ENCODE data around the gene IL32. TPM values are rescaled to one million over a fixed set of nuclear protein-coding genes. Genes with fewer than 3 reads are reported as not detected.

Gene IL32
- total RNA-seq, 1 donor from 2014 or later = 773 TPM

DNA sequence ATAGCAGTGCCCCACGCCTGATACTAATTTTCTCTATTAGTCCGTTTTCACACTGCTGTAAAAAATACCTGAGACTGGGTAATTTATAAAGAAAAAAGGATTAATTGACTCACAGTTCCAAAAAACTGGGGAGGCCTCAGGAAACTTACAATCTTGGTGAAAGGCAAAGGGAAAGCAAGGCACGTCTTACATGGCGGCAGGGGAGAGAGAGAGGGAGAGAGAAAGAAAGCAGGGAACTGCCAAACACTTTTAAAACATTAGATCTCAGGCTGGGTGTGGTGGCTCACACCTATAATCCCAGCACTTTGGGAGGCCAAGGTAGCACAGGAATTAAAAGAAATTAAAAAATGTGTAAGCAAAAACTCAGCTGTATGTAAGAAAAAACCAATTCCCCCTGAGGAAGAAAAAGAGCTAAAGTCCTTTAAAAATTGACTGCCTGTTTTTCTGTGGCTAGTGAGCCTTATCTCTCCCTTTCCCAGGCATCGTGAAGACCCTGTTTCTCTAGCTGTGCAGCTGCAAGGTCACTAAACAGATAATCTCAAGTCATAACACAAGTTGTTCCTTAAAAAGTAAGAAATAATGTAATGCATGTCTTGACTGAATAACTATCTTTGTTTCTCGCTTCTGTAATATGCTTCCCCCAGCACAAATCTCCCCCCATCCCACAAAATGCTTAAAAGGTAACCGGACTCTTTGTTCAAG is 19.7 kb downstream of the IL32 start:
- Mint-ChIP-seq H3K9me3 (peaks cover 7% of the 10 kb centered on the region), H3K36me3 (ENCODE audit: low read depth) (peaks cover 21% of the 10 kb centered on the region), H3K27me3 (ENCODE audit: low read depth) (no peaks in the 10 kb centered on the region), H3K4me3 (ENCODE audit: low read depth) (peak overlapping the region; percentile 58), H3K4me1 (ENCODE audit: low read depth) (peaks cover 39% of the 10 kb centered on the region), H3K27ac (peak overlapping the region; percentile 64)
- DNase-seq (ENCODE audit: low spot score) = no peak
- intact Hi-C loops (cut with micrococcal nuclease) = no loop called here

DNA sequence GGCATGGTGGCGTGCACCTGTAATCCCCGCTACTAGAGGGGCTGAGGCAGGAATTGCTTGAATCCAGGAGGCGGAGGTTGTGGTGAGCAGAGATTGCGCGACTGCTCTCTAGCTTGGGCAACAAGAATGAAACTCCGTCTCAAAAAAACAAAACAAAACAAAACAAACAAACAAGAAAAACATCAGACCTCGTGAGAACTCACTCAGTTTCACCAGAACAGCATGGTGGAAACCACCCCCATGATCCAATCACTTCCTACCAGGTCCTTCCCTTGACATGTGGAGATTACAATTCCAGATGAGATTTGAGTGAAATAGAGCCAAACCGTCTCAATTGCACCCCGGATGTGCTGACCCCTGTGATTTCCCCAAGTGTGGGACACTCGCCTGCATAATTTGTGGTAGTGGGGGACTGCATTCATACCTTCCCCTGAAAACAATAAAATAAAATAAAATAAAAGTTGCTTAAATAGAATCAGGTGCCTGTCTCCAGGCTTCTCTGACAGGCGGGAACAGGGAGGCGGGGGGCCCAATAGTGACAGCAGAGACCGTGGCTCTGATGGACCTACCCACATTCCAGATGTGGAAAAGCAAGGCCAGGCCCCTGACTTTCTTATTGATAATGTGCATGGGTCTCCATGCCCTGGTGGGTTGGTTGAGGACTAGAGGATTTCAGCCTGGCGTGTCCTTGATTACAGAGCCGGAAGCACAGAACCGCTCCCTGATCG is 20.6 kb downstream of the IL32 start:
- intact Hi-C loops (cut with micrococcal nuclease) = no loop called here
- no peak for DNase-seq (ENCODE audit: low spot score)
- Mint-ChIP-seq H3K4me3 (ENCODE audit: low read depth) (peak overlapping the region; percentile 68), H3K27ac (peak overlapping the region; percentile 55), H3K9me3 (peaks cover 3% of the 10 kb centered on the region), H3K36me3 (ENCODE audit: low read depth) (peaks cover 12% of the 10 kb centered on the region), H3K4me1 (ENCODE audit: low read depth) (peaks cover 37% of the 10 kb centered on the region), H3K27me3 (ENCODE audit: low read depth) (no peaks in the 10 kb centered on the region)

DNA sequence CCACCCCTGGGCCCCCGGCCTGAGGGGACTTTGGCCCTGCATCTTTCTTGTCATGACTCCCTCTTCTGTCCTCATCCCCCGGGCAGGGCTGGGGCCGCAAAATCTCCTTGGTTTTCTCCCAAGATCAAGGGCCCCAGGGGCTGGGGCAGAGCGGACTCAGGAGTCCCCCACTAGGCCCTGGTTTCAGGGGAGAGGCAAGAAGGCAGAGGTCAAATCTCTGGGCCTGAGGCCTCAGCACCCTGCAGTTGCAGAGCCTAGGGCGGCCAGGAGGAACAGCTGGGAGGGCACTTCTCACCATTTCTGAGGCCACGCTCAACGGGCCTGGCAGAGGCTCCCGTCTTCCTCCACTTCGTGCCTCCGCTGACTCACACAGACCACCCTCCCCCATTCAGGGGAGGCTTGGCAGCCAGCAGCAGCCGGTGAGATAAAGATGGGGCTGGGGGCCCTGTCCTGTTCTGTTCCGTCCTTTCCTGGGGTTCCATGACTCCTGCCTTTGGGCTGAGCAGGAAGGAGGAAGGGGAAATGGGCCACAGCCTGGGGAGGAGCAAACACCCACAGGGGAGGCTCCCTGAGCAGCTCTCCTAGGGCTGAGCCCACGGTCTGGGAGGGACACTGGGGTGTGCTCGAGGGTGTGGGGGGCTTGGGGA is 21.3 kb downstream of the IL32 start:
- Mint-ChIP-seq H3K4me3 (ENCODE audit: low read depth) (peak overlapping the region; percentile 68), H3K27ac (peak overlapping the region; percentile 46), H3K9me3 (no peaks in the 10 kb centered on the region), H3K36me3 (ENCODE audit: low read depth) (peaks cover 9% of the 10 kb centered on the region), H3K27me3 (ENCODE audit: low read depth) (no peaks in the 10 kb centered on the region), H3K4me1 (ENCODE audit: low read depth) (peaks cover 37% of the 10 kb centered on the region)
- DNase-seq (ENCODE audit: low spot score) = no peak
- intact Hi-C loops (cut with micrococcal nuclease) = no loop called here

DNA sequence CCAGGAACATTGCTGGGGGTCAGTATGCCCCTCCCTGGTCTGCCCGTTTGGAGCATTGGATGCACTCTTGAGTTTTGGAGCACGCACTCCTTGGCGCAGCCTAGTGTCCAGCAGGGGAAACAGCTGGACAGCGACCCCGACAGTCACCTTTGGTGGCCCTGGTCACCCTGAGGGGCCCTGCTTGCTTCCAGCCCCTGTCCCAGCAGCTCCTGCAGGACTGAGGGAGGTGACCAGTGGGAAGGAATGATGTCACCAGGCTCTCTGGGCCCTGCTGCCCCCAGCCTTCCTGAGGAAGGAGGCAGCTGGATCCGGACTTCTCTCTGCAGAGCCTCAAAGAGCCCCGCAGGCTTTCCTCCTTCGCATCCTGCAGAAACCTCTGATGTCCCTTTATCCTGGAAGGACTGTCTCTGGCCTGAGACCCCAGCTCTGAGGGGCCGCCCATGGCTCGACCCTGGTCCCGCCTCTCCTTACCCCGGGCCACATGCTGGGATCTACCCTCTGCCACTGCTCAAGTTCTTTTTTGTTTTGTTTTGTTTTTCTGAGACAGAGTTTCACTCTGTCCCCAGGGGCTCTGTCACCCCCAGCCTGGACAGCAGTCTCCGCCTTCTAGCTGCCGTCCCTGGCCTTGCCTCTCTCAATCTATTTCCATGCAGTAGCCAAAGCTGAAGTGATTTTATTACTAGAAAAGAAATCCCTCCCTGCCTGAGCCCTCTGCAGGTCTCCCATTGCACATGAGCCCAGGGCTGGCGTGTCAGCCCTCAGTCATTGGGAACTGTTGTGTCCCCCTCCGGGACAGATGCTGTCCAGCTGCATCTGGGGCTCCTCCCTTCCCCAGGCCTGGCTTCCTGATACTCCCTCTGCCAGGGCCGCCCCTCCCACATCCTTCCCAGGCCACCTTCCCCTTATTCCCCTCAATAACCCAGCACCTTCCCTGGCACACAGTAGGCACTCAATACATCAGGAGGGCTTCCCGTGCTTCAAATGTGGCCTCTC is 22.1 kb downstream of the IL32 start:
- DNase-seq (ENCODE audit: low spot score) = no peak
- Mint-ChIP-seq H3K36me3 (ENCODE audit: low read depth) (peaks cover 9% of the 10 kb centered on the region), H3K4me3 (ENCODE audit: low read depth) (peak overlapping the region; percentile 68), H3K4me1 (ENCODE audit: low read depth) (peaks cover 36% of the 10 kb centered on the region), H3K9me3 (no peaks in the 10 kb centered on the region), H3K27ac (peak overlapping the region; percentile 67), H3K27me3 (ENCODE audit: low read depth) (no peaks in the 10 kb centered on the region)
- intact Hi-C loops (cut with micrococcal nuclease) = no loop called here

DNA sequence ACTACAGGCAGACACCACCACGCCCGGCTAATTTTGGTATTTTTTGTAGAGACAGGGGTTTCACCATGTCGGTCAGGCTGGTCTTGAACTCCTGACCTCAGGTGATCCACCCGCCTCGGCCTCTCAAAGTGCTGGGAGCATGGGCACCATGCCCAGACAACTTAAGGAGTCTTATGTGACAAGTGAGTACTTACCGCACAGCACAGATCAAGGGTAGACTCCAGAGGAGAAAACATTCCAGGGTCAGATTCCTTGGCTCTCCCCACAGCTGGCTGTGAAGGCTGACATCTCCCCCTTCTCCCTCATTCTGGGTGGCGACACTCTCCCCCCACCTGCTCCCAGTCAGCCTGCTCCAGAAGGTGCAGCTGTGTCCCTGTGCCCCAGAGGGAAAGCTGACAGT is 23.0 kb downstream of the IL32 start:
- Mint-ChIP-seq H3K27me3 (ENCODE audit: low read depth) (no peaks in the 10 kb centered on the region), H3K4me1 (ENCODE audit: low read depth) (peaks cover 35% of the 10 kb centered on the region), H3K4me3 (ENCODE audit: low read depth) (no peak overlapping the region), H3K36me3 (ENCODE audit: low read depth) (peaks cover 6% of the 10 kb centered on the region), H3K27ac (no peak overlapping the region), H3K9me3 (no peaks in the 10 kb centered on the region)
- intact Hi-C loops (cut with micrococcal nuclease) = no loop called here
- DNase-seq (ENCODE audit: low spot score) = no peak

DNA sequence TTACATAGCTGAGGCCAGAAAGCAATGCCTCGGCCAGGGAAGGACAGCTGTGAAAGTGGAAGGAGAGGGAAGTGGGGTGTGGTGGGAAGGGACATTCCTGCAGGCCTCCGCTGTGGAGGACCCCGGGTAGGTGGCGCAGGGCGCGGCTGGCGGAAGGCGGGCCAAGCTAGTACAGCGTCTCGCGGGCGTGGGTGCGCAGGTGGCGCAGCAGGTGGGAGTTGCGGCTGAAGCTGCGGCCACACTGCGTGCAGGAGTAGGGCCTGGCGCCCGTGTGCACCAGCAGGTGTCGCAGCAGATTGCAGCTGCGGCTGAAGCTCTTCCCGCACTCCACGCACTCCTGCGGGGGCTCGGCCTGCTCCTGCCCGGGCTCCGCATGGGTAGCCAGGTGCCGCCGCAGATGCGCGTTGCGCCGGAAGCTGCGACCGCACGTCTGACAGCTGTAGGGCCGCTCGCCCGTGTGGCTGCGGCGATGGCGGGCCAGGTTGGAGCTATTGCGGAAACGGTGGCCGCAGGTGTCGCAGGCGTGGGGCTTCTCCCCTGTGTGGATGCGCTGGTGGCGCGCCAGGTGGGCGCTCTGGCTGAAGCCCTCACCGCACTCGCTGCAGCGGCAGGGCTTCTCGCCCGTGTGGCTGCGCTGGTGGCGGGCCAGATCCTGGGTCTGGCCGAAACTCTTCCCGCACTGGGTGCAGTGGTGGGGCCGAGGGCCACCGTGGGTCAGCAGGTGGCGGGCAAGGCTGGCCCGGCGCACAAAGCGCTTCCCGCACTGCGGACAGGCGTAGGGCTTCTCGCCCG is 23.7 kb downstream of the IL32 start:
- intact Hi-C loops (cut with micrococcal nuclease) = no loop called here
- no peaks in the 10 kb centered on the region for H3K9me3 Mint-ChIP-seq
- H3K4me3 Mint-ChIP-seq (ENCODE audit: low read depth) = no peak overlapping the region
- H3K27ac Mint-ChIP-seq = no peak overlapping the region
- no peaks in the 10 kb centered on the region for H3K27me3 Mint-ChIP-seq (ENCODE audit: low read depth)
- H3K4me1 Mint-ChIP-seq (ENCODE audit: low read depth) = peaks cover 35% of the 10 kb centered on the region
- peaks cover 6% of the 10 kb centered on the region for H3K36me3 Mint-ChIP-seq (ENCODE audit: low read depth)
- no peak for DNase-seq (ENCODE audit: low spot score)

DNA sequence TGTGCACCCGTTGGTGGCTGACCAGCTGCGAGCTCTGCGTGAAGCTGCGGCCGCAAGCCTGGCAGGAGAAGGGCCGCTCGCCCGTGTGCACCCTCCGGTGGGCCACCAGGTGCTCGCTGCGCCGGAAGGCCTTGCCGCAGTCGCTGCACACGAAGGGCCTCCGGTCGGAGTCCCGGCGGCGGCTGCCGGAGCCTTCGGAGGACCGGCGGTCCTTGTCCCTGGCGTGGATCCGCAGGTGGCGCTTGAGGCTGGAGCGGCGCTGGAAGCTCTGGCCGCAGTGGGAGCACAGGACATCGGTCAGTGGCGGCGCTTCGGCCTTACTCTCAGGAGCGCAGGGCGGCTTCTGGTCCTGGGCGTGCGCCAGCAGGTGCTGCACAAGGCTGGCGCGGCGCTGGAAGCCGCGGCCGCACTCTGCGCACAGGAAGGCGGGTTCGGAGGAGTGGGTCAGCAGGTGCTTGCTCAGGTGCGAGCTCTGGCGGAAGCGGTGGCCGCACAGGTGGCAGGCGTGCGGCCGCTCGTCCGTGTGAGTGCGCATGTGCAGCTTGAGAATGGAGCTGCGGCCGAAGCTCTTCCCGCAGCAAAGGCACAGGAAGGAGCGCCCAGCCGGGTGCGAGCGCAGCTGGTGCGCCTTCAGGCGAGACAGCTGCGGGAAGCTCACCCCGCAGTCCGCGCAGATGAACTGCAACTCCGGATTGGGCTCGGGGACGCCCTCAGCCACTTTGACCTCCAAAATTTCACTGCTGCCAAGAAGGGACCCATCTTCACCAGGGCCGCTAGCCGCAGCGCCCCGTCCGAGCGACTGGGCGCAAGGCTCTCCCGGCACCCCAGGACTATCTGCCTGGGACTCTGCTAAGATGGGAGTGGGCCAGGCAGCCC is 24.5 kb downstream of the IL32 start:
- H3K27me3 Mint-ChIP-seq (ENCODE audit: low read depth) = no peaks in the 10 kb centered on the region
- H3K36me3 Mint-ChIP-seq (ENCODE audit: low read depth) = peaks cover 1% of the 10 kb centered on the region
- H3K4me3 Mint-ChIP-seq (ENCODE audit: low read depth) = no peak overlapping the region
- DNase-seq (ENCODE audit: low spot score) = no peak
- H3K27ac Mint-ChIP-seq = no peak overlapping the region
- H3K4me1 Mint-ChIP-seq (ENCODE audit: low read depth) = peaks cover 36% of the 10 kb centered on the region
- no peaks in the 10 kb centered on the region for H3K9me3 Mint-ChIP-seq
- intact Hi-C loops (cut with micrococcal nuclease) = loop anchor here (10.0 kb wide), 1 partner anchor 75 kb away; no protein-coding TSS in a partner anchor

DNA sequence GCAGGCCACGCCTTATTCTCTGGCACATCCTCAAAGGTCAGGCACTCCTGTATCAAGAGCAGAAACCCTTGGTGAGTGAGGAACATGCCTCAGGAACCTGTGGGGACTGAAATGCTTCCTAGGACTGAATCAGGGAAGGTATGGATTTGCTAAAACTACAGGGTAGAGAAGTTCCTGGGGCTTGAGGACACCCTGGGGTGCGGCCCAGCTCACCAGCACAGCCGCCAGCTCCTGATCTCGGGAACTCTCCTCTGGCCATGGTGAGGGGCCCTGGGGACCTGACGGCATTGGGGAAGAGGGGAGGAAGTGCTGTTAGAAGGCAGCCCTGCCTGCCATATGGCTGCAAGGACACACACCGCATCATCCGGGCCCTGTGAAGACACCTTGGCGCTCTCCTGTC is 26.1 kb downstream of the IL32 start:
- no peaks in the 10 kb centered on the region for H3K36me3 Mint-ChIP-seq (ENCODE audit: low read depth)
- DNase-seq (ENCODE audit: low spot score) = no peak
- no peak overlapping the region for H3K27ac Mint-ChIP-seq
- peaks cover 31% of the 10 kb centered on the region for H3K4me1 Mint-ChIP-seq (ENCODE audit: low read depth)
- H3K27me3 Mint-ChIP-seq (ENCODE audit: low read depth) = no peaks in the 10 kb centered on the region
- no peaks in the 10 kb centered on the region for H3K9me3 Mint-ChIP-seq
- no peak overlapping the region for H3K4me3 Mint-ChIP-seq (ENCODE audit: low read depth)
- intact Hi-C loops (cut with micrococcal nuclease) = loop anchor here (10.0 kb wide), 1 partner anchor 73 kb away; no protein-coding TSS in a partner anchor

DNA sequence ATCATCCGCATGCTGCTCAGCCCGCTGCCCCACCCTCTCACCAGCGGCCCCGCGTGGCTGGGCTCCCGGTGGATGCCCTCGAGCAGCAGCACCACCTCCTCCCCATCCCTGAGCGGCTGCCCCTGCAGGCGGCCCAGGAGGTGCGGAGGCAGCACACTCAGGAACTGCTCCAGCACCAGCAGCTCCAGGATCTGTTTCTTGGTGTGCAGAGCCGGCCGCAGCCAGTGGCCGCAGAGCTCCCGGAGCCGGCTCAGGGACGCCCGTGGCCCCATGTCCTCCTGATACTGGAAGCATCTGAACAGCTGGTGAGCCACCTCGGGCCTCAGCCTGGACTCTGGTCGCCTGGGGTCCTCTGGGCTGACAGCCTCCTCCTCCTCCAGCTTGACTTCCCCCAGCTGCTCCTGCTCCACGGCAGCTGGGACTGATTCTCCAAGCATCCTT is 27.1 kb downstream of the IL32 start:
- peaks cover 3% of the 10 kb centered on the region for H3K27me3 Mint-ChIP-seq (ENCODE audit: low read depth)
- no peak for DNase-seq (ENCODE audit: low spot score)
- no peak overlapping the region for H3K4me3 Mint-ChIP-seq (ENCODE audit: low read depth)
- H3K9me3 Mint-ChIP-seq = no peaks in the 10 kb centered on the region
- intact Hi-C loops (cut with micrococcal nuclease) = loop anchor here (10.0 kb wide), 1 partner anchor 72 kb away; no protein-coding TSS in a partner anchor
- peaks cover 28% of the 10 kb centered on the region for H3K4me1 Mint-ChIP-seq (ENCODE audit: low read depth)
- no peaks in the 10 kb centered on the region for H3K36me3 Mint-ChIP-seq (ENCODE audit: low read depth)
- H3K27ac Mint-ChIP-seq = no peak overlapping the region

DNA sequence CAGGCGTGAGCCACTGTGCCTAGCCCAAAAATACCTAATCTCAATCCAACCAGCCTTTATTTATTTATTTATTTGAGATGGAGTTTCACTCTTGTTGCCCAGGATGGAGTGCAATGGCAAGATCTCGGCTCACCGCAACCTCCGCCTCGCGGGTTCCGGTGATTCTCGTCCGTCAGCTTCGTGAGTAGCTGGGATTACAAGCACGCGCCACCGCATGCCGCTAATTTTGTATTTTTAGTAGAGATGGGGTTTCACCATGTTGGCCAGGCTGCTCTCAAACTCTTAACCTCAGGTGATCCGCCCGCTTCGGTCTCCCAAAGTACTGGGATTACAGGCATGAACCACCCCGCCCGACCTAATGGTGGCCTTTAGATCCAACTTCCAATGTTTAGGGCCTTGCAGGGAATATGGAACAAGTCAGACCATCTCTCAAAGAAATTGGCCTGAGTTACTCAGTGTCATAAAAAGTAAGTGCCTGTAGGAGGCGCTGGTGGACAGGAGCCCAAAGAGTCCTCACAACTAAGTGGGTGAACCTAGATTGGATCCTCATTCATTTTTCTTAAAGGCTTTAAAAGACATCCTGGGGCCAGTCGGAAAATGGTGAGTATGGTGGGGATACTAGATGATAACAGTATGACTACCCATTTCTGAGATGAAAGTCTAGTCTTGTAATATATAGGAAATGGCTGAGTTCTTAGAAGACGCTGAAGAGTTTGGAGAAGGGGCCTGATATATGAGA is 29.0 kb downstream of the IL32 start:
- no peaks in the 10 kb centered on the region for H3K36me3 Mint-ChIP-seq (ENCODE audit: low read depth)
- H3K27me3 Mint-ChIP-seq (ENCODE audit: low read depth) = peaks cover 4% of the 10 kb centered on the region
- H3K4me1 Mint-ChIP-seq (ENCODE audit: low read depth) = peaks cover 24% of the 10 kb centered on the region
- no peak overlapping the region for H3K4me3 Mint-ChIP-seq (ENCODE audit: low read depth)
- H3K9me3 Mint-ChIP-seq = no peaks in the 10 kb centered on the region
- peak overlapping the region; percentile 9 for H3K27ac Mint-ChIP-seq
- DNase-seq (ENCODE audit: low spot score) = peak; percentile 41
- intact Hi-C loops (cut with micrococcal nuclease) = loop anchor here (1.0 to 10.0 kb wide), 2 partner anchors 35 to 70 kb away; no protein-coding TSS in a partner anchor

All from activated T-helper 2 cell treated with anti-CD3 and anti-CD28 coated beads, Interferon-gamma antibody, Interleukin-2, Interleukin-4, amounts not matched to agents 10 μg/mL and 5 μg/mL and 100 μg/mL, durations not matched to agents 14 hours and 24 hours and 36 hours (primary cell).